ENCODE results near the gene DCLRE1A.

DCLRE1A gene

GRCh38 chr10:113866551-113867394, 12.9 kb upstream of the DCLRE1A start:
- H3K27ac ChIP-seq, result no peak overlapping the region

GRCh38 chr10:113865901-113866300, 12.0 kb upstream of the DCLRE1A start:
- H3K27ac ChIP-seq, result no peak overlapping the region
- no peaks in the 10 kb centered on the region for H3K79me2 ChIP-seq (ENCODE audit: insufficient read depth, low read depth)
- H2AFZ ChIP-seq (ENCODE audit: low read depth), result no peak overlapping the region
- no peak overlapping the region for H3K4me2 ChIP-seq
- no peaks in the 10 kb centered on the region for H3K36me3 ChIP-seq (ENCODE audit: insufficient read depth)
- H3K9ac ChIP-seq, result no peak overlapping the region
- no peak overlapping the region for H3K4me3 ChIP-seq (IDR thresholded peaks at IDR 0.05; ENCODE audit: insufficient read depth, low read depth, low read length)
- H3K4me1 ChIP-seq (ENCODE audit: low read depth, poor library complexity, severe bottlenecking), result no peaks in the 10 kb centered on the region
- no peaks in the 10 kb centered on the region for H3K27me3 ChIP-seq (ENCODE audit: insufficient read depth, low read depth)
- no peak for TF ChIP-seq CTCF (conservative IDR thresholded peaks at IDR 0.05; ENCODE audit: low read depth, low read length)
- H4K20me1 ChIP-seq (ENCODE audit: insufficient read depth), result no peaks in the 10 kb centered on the region

More at GRCh38 chr10:113866551-113867394, 12.9 kb upstream of the DCLRE1A start:
- Histone ChIP-seq H3K36me3 (ENCODE audit: insufficient read depth) (no peaks in the 10 kb centered on the region), H3K4me2 (no peak overlapping the region), H3K4me1 (ENCODE audit: low read depth, poor library complexity, severe bottlenecking) (peaks cover 1% of the 10 kb centered on the region), H3K9ac (no peak overlapping the region), H3K27me3 (ENCODE audit: insufficient read depth, low read depth) (no peaks in the 10 kb centered on the region), H2AFZ (ENCODE audit: low read depth) (no peak overlapping the region), H4K20me1 (ENCODE audit: insufficient read depth) (no peaks in the 10 kb centered on the region), H3K79me2 (ENCODE audit: insufficient read depth, low read depth) (no peaks in the 10 kb centered on the region), H3K4me3 (IDR thresholded peaks at IDR 0.05; ENCODE audit: insufficient read depth, low read depth, low read length) (no peak overlapping the region)
- TF ChIP-seq CTCF (conservative IDR thresholded peaks at IDR 0.05; ENCODE audit: low read depth, low read length), result no peak

- H3K4me2 ChIP-seq, result no peak overlapping the region
- no peaks in the 10 kb centered on the region for H3K27me3 ChIP-seq (ENCODE audit: insufficient read depth, low read depth)
- peaks cover 24% of the 10 kb centered on the region for H3K4me1 ChIP-seq (ENCODE audit: low read depth, poor library complexity, severe bottlenecking)
- H3K36me3 ChIP-seq (ENCODE audit: insufficient read depth), result peaks cover 14% of the 10 kb centered on the region
- no peak for TF ChIP-seq CTCF (conservative IDR thresholded peaks at IDR 0.05; ENCODE audit: low read depth, low read length)
- H3K4me3 ChIP-seq (IDR thresholded peaks at IDR 0.05; ENCODE audit: insufficient read depth, low read depth, low read length), result no peak overlapping the region
- H3K9ac ChIP-seq, result no peak overlapping the region
- H3K27ac ChIP-seq, result no peak overlapping the region
- H2AFZ ChIP-seq (ENCODE audit: low read depth), result no peak overlapping the region
- H4K20me1 ChIP-seq (ENCODE audit: insufficient read depth), result no peaks in the 10 kb centered on the region
- peaks cover 20% of the 10 kb centered on the region for H3K79me2 ChIP-seq (ENCODE audit: insufficient read depth, low read depth)
These were observed 5.4 kb upstream of the DCLRE1A start for GRCh38 chr10:113859261-113859660.

GRCh38 chr10:113858541-113858940, 4.7 kb upstream of the DCLRE1A start:
- peaks cover 20% of the 10 kb centered on the region for H3K79me2 ChIP-seq (ENCODE audit: insufficient read depth, low read depth)
- TF ChIP-seq CTCF (conservative IDR thresholded peaks at IDR 0.05; ENCODE audit: low read depth, low read length), result no peak
- H3K36me3 ChIP-seq (ENCODE audit: insufficient read depth), result peaks cover 14% of the 10 kb centered on the region
- H3K27me3 ChIP-seq (ENCODE audit: insufficient read depth, low read depth), result no peaks in the 10 kb centered on the region
- no peak overlapping the region for H2AFZ ChIP-seq (ENCODE audit: low read depth)
- peaks cover 26% of the 10 kb centered on the region for H3K4me1 ChIP-seq (ENCODE audit: low read depth, poor library complexity, severe bottlenecking)
- no peaks in the 10 kb centered on the region for H4K20me1 ChIP-seq (ENCODE audit: insufficient read depth)
- no peak overlapping the region for H3K9ac ChIP-seq
- H3K4me3 ChIP-seq (IDR thresholded peaks at IDR 0.05; ENCODE audit: insufficient read depth, low read depth, low read length), result no peak overlapping the region
- no peak overlapping the region for H3K4me2 ChIP-seq
- H3K27ac ChIP-seq, result no peak overlapping the region

Measured in KMS-11 (cell line).